HG02852 (cell line): ENCODE results near the gene DBNL.
A peak's percentile ranks its signal among the peaks of the same experiment; 100 is the strongest.
"Not testable (repeated sequence)": the region's sequence is repeated elsewhere in the genome, so short reads cannot be mapped to it uniquely, and the experiment has no call there.

Experiments used
- ATAC-seq: cut with Tn5 transposase; IDR thresholded peaks from one replicate; pipeline ENCODE4 v1.9.1; 2021; ENCODE audit warnings: mild to moderate bottlenecking, moderate library complexity; ENCODE audit not compliant: unreplicated experiment

The DBNL gene

DNA sequence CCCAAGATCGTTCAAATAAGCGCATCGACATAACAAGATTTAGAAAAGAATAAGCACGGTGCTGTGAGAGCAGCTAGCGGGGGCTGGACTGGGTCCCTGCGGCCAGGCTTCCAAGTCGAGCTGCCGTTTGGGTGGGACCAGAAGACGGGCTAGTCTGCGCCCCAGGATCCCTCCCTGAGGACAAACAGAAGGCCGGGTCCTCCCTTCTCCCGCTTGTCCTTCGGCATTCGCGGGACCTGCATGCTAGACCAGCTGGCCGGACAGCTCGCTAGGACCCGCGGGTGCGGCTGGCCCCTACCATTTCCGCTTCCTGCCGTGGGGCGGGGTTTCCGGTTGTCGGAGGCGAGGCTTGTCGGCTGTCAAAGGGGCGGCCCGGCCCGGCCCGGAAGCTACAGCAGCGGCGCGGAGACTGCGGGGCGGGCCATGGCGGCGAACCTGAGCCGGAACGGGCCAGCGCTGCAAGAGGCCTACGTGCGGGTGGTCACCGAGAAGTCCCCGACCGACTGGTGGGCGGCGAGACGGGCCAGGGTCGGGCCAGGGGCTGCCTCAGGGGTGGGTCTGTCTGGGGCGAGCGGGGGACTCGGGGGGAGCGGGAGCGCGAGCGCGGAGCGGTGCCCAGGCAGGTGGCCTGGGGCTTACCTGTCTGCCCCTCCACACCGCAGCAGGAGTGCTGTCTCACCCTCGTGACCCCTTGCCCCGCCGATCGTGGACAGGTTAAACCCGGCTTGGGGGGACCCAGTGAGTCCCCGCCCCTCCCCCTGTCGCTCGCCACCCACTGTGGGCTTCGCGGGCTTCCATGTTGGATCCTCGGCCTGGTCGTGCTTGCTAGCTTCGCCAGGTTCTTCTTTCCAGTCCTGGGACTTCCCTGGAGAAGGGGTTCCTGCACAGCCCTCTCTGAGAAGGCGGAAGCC, at the start of gene DBNL:
DBNL (plus strand) TSS at position 388 of the 911 bp plus-strand sequence; CDS start at position 424, 36 bp downstream.
- peak; percentile 76 for ATAC-seq

GRCh38 chr7:43997532-43997931, 47.0 kb upstream of the DBNL start, which contains the start of gene SPDYE1:
TSS of gene SPDYE1 (plus strand) at chr7:43997897. CDS start at chr7:43999950, 2,053 bp downstream.
- ATAC-seq: not testable (repeated sequence)

DNA sequence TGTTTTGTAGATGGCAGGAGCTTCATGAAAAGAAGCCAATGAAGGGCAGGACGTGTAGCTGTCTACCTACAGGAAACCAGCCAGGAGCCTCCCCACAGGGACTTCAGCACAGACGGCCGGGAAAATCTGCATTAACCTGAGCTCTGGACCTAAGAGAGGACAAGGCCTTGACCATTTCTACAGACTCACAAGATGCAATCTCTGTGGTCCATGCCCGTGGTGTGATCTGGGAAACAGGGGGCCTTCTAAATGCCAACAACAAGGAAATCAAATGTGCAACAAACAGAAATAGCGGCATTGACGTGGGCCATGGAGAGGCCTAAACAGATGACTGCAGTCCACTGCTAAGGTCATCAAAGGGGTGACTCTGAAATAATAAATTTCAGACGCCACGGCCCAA, 32.4 kb upstream of the DBNL start:
- not testable (repeated sequence) for ATAC-seq

- ATAC-seq: not testable (repeated sequence)
Measured at GRCh38 chr7:44015090-44015489, 29.4 kb upstream of the DBNL start.

DNA sequence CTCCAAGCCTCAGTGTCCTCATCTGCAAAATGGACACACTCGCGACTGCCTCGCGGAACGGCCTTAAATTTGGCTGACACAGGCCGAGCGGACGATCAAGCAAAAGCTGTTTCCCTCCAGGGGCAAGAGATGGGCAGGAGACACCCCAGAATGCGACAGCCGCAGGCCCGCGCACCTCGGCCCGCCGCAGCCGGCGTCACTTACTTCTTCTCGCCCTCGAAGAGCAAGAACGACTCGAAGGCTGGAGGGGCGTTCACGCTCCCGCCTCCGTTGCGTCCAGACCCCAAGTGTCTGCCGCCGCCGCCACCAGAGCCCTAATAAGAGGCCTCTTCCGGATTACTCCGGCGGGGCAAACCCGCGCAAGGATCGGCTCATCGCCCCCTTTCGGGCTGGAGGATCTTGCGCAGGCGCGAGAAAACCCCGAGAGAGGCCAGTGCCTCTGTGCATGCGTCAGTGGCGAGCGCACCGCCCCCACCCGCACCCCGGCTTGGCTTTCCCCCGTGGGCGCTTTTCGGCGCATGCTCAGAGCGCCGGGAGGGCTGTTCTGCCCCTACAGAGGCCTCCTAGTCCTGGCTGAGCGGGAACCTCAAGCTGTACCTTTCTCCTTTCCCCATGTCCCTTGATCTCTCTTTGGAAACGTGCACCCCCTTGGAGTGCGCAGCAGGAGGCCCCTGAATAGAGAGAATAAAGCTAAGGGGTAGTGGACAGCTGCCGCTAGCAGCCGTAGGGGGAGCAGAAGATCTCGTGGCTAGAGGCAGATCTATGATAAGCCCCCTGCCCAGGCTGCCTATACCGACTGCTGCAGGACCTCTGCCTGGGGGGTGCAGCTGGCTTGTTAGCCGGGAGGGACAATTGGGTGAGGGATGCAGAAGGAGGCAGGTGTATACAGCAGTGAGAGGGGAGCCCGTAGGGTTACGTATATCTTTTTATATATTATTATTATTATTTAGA, 25.4 kb upstream of the DBNL start:
- ATAC-seq: peak; percentile 93

- not testable (repeated sequence) for ATAC-seq
Measured at GRCh38 chr7:44019825-44020224, 24.7 kb upstream of the DBNL start.

DNA sequence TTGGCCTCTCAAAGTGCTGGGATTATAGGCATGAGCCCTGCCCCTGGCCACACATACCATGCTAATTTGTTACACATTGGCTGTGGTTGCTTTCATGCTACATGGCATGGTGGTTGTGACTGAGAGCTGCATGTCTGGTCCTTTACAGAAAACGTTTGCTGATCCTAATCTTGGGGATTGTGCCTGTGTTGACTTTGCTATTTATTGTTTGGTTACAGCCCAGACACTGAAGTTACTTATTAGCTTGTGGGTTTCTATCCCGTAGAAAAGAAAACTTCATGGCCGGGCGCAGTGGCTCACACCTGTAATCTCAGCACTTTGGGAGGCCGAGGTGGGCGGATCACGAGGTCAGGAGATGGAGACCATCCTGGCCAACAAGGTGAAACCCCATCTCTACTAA, 22.4 kb upstream of the DBNL start:
- ATAC-seq: not testable (repeated sequence)

DNA sequence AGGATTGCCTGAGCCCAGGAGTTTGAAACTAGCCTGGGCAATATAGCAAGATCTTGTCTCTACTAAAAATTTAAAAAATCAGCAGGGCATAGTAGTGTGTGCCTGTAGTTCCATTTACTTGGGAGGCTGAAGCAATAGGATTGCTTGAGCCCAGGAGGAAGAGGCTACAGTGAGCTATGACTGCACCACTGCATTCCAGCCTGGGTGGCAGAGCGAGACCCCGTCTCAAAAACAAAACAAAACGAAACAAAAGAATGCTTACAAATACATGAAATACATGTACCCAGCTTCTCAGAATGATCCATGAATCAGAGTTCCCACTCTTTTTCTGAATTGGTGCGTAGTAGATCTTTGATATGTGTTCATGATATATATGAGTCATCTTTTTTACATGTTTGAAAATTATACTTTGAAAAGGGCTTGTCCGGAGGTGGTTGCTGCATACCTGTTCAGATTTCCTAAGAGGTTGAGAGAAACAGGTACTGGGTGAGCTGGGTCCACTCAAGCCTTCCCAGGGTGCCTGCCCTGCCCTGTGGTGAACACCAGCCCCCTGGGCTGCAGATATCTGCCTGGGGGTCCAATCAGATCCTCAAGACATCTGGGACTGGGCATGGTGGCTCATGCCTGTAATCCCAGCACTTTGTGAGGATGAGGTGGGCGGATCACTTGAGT, 21.6 kb upstream of the DBNL start:
- not testable (repeated sequence) for ATAC-seq

DNA sequence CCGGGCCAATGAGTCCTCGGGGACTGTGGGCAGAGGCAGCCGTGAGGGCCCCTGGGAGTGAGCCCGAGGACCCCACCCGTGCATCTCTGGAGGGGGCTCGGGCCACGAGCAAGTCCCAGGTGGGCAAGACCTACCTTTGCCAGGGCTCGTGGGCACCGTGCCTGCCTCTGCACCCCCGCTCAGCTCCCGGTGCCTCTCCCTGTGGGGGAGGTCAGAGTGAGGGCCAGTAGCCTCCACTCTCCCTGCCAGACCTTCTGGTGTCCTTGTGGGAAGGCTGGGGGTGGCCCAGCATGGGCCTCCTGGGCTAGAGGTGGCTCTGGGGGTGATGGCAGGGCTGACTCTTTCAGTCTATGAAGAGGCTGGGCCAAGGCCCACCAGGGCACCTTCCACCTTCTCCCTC, 15.1 kb upstream of the DBNL start:
- not testable (repeated sequence) for ATAC-seq

DNA sequence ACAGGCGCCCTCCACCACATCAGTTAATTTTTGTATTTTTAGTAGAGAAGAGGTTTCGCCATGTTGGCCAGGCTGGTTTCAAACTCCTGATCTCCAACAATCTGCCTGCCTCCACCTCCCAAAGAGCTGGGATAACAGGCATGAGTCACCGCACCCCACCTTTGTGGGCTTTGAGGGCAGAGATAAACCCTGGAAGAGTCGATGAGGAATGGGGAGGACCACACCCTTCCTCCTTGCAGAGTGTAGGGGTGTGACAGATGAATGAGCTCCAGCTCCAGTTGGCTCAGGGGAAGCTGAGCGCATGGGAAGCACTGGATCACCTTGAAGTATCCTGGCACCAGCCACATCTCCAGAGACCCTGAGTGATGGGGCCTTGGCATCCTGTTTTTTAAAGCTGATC, 14.5 kb upstream of the DBNL start:
- ATAC-seq: not testable (repeated sequence)

DNA sequence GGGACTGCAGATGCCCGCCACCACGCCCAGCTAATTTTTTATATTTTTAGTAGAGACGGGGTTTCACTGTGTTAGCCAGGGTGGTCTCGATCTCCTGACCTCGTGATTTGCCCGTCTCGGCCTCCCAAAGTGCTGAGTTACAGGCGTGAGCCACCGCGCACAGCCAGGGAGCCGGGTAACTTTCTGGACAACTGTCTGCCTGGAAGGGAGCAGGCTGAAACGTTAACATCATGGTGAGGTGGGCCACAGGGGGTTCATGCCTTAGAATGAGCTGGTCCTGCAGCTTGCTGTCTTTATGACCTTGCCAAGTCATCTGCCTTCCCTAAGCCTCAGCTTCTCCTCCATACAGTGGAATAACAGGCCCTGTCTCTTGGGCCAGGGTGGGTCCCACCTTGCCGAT, 13.2 kb upstream of the DBNL start:
- not testable (repeated sequence) for ATAC-seq

DNA sequence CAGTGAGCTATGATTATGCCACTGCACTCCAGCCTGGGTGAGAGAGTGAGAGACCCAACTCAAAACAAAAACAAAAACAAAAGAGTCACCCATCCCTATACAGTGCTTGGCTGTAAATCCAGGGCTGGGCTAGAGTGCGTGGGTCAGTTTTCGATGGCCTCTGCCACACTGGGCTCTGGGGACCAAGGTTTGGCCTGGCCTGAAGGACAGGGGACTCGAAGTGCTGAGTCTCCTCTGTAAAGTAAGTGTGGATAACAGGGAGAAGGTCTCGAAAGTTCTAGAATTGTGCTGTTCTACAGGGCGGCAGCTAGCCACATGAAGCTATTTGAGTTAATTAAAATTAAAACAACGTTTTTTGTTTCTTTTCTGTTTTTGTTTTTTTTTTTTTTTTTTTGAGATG, 12.5 kb upstream of the DBNL start:
- ATAC-seq: not testable (repeated sequence)

DNA sequence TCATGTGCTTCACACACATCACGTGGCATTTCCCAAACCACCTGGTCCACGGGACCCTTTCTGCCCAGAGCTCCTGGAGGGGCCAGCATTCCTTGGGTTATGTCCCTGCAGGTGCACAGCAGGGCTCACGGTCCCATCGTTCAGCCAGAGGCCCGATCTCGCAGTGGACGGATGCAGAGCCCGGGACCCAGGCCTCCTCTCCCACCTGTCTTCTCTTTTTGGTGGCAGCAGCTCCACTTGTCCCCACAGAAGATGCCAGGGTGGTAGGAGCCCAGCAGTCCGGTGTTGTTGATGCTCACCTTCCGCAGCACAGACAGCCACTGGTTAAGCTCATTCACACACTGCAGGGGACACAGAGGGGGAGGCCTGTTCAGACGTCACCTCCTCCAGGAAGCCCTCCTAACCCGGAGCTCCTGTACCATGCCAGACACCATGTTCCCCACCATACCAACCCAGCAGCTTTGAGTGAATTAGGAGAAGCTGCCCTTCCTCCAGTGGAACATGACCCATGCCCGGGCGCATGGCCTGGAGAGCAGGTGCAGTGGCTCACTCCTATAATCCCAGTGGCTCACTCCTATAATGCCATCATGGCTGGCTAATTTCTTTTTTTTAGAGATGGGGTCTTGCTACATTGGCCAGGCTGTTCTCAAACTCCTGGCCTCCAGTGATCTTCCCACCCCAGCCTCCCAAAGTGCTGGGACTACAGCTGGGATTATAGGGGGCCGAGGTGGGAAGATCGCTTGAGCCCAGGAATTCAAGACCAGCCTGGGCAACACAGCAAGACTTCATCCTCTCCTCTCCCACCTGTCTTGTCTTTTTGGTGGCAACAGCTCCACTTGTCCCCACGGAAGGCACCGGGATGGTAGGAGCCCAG, 10.3 kb upstream of the DBNL start:
- not testable (repeated sequence) for ATAC-seq

DNA sequence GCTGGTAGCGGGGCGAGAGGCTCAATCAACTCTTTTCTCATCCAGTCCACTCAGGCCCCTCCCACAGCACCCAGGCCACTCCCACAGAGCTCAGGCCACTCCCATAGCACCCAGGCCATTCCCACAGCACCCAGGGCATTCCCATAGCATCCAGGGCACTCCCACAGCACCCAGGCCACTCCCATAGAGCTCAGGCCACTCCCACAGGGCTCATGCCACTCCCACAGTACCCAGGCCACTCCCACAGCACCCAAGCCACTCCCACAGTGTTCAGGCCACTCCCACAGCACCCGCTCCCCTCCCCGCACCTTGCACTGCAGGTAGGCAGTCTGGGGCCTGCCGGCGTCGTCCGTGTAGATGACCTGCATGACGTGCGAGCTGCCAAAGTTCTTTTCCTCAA, 8.1 kb upstream of the DBNL start:
- not testable (repeated sequence) for ATAC-seq

GRCh38 chr7:44037951-44038350, 6.6 kb upstream of the DBNL start:
- ATAC-seq: not testable (repeated sequence)

DNA sequence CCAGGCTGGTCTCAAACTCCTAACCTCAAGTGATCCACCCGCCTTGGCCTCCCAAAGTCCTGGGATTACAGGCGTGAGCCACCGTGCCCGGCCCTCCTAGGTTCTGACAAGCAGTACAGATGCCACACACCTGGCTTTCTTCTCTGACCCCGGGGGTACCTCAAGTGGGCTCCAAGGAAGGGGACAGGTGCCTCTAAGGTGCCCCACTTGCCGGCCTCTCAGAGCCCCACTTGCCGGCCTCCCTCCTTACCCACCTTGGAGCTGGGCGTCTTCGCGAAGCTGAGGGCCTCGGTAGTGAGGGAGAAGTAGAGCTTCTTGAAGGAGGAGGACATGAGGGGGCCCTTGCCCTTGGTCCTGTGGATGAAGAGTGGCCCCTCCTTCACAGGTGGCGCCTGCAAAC, 5.9 kb upstream of the DBNL start:
- not testable (repeated sequence) for ATAC-seq

- ATAC-seq: peak; percentile 58
Measured at GRCh38 chr7:44038961-44039558, 5.4 kb upstream of the DBNL start.

DNA sequence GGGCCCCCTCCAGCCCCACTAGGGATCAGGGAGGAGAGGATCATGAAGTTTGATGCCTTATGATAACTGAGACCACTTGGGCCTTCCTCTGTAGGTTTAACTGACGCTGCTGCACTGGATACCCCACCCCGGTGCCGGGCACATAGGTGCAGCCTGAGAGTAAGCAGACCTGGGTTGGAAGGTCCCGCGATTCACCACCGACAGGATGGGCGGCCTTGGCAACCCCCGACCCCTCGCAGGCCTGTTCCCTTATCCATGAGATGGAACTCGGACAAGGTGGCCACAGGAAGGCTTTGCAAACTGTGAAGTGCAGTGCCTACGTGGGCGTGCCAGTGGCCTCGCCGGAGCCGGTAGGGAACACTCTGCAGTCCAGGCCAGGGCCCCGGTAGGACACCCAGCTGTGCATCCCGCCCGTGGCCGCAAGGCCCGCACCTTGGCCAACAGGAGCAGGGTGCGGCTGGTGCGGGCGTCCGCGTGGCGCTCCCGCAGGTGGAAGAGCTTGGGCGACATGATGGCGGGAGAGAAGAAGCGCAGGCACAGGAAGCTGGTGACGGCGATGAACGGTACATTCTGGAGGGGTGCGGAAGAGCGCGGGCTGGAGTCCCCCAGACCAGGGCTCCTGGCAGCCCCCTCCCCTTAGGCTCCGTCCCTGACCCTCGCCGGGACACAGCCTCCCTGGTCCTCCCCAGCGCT, 4.6 kb upstream of the DBNL start:
- ATAC-seq: peak; percentile 2

GRCh38 chr7:44040493-44040891, 4.0 kb upstream of the DBNL start:
- ATAC-seq: peak; percentile 39
